Dedifferentiated amniotic fluid mesenchymal stem cell (primary cell): ENCODE data around the gene RXRA.

Experiments used
- DNase-seq: peaks from one replicate; pipeline ENCODE4 v3.0.0-alpha.2; 2016; ENCODE audit errors: extremely low spot score

Gene RXRA

DNA sequence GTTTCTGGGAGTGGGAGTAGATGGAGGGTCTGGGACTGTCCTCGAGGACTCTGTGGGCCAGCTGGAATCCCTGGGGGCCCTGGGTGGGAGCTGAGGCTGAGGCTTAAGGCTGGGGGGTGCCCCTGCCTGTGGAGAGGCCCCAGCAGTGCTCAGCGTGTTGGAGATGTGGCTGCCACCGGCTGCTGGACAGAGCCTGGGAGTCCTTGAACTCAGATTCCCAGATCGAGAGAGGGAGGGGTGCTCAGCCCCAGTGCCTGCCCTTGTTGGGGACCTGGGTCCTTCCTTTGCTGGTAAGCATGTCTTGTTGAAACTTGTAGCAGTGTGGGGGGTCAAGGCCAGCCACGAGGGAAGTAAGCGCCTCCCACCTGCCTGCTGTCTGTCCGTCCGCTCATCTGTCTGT is 10.7 kb downstream of the RXRA start:
- no peak for DNase-seq

DNA sequence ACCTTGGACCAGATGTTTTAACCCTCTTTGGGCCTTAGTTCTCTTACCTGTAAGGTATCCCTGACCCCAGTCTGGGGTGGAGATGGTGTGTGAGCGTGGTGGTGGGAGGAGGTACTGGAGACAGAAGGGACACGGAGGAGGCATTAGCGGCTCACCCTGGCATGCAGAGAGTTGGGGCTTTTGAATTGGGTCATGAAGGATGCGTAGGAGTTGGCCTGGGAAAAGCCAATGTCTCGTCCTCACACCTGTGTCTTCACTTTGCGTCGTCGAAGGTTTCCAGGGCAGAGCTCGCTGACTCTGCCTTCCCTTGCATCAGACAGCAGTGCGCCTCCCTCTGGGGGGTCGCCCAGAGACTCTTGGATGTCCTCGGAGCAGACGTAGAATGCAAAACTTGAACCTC is 11.2 kb downstream of the RXRA start:
- DNase-seq, result no peak

DNA sequence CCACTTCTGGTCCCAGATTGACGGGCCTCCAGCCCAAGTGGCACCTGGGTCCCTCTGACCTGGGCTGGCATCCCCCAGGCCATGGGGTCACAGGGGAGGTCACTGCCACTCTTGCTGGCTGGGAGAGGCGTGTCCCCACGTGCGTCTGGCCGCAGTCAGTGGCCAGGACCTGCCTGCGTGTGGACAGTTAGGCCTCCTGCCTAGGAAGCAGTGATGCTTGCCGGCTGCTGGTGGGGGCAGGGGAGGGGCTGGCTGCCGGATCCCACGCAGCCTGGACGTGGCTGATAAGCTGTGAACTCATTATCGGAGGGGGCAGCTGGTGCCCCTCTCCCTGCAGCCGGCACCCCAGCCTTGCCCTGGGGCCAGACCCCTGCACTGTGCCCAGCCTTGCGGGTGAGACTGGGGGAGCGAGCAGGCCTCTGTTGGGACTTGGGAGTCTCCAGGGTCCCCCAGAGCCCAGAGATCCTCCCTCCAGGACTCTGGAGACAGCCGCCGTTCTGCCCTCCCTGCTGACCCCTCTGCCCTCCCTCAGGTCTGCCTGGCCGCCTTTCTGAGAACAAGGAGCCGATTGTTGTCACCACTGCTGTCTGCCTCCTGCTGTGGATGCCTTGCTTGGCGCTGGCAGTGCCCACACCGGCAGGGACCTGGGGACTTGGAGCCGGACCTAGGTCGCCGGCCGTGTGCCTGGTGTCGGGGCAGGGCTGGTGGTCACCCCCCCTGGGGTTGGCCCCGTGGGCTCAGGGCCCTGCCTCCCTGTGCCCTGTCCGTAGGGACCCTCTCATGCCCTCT is 12.3 kb downstream of the RXRA start:
- DNase-seq, result no peak

DNA sequence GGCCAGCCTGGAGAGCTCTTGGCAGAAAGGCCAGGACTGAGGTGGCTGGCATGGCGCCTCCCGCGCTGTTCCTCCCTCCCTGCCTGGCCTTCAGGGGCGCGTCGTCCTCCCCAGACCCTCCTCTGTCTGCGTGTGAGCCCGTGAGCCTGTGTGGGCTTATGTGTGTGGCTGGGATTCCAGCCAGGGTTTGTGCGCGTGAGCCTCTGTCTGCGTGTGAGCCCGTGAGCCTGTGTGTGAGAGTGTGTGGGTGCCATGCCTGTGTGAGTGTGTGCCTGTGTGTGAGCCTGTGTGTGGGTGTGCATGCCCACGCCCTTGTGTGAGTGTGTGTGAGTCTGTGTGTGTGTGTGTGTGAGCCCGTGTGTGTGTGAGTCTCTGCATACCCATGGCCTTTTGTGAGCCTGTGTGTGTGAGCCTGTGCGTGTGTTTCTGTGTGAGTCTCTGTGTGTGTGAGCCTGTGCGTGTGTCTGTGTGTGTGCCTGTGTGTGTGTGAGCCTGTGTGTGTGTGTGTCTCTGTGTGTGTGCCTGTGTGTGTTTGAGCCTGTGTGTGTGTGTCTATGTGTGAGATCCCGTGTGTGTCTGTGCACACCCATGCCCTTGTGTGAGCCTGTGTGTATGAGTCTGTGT is 13.0 kb downstream of the RXRA start:
- no peak for DNase-seq

DNA sequence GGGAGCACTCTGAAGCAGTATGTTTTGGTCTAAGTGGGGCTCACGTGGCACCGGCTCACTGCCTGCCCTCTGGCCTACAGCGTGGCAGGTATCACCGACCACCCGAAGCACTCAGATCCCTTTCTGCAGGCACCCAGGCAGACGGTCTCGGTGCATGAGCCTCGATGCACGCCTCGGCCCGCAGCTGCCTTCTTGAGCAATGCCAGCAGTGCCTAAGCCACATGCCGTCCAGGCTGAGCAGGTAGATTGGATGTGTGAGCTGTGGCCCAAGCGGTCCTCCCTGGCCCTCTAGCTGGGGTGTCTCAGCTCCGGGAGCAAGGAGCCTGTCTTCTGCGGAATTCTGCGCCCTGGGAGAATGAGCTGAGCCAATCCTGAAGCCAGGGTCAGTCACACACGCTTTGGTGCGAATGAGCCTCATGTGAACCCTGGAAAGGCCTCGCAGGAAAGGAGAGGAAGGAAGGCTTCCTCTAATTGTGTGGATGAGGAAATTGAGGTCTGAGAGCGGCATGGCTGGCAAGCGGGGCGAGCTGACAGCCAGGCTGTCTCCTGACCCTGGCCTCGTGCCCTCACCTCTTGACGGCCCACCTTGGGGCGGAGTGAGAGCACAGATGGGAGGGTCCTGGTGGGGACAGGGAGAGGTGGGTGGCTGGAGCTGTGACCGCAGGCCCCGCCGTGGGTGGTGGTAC is 14.4 kb downstream of the RXRA start:
- no peak for DNase-seq

DNA sequence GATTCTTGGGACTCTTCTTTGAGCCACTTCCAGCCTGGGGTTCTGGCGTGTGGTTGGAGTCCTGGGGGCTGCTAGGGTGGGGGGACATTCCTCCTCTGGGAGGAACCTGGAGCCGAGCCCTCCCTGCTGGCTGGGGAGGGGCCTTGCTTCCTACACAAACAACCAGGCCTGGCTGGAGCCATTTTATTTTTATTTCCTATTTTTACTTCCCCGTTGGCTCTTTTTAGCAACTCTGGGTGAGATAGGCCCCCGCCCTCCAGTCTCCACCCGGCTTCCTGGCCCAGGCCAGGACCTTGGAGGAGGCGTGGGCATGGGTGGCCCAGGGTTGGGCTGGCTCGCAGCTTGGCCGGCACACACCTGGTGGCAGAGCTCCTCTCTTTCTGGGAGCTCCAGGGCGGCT is 15.1 kb downstream of the RXRA start:
- no peak for DNase-seq

DNA sequence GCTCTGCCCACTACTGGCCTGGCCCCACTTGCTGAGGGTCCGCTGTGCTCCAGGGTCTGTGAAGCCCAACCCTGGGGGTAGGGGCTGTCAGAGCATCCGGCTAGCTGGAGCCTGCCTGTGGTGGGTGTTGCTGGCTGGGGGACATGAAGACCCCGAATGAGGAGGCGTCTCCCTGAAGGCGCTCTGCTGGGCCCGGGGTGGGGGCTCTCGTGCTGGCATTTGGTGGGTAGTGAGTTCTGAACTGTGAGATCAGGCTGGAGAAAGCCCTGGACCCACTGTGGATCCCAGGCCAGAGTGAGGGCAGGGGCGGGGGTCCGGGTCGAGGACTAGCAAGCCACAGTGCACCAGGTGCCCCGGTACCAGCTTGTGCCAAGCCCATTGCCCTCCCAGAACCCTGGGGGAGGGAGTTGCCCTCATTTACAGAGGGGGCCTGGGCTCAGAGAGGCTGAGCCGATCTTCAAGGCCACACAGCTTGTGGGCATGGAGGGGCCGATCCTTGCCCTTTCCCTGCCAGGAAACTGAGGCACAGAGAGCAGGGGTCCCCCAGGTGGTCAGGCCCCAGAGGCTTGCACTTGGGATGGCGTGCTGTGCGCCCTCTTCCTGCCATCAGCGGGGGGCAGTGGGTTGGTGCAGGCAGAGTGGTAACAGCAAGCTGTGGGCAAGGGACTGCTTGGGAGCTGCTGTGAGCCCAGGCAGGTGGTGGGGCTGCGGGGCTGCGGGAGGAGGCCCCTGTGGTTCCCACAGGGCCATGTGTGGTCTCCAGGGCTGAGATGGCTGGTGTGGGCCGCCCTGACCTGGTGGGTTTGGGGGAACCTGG is 15.9 kb downstream of the RXRA start:
- DNase-seq, result no peak

DNA sequence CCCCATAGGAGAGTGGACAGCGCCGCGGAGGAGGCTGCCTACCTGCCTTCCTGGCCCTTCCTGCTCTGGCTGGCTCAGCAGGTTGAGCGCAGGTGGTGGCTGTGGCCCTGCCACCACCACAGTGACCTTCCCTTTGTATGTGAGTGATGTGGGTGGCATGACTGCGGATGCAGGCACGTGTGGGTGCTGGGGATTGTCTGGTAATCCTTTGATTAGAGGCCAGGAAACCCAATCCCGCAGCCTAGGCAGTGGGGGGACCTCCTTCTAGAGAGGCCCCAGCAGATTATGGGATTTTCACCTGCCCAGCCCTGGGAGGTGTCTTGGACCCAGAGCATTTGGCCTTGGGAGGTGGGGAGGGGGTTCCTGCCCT is 16.5 kb downstream of the RXRA start:
- DNase-seq, result no peak

DNA sequence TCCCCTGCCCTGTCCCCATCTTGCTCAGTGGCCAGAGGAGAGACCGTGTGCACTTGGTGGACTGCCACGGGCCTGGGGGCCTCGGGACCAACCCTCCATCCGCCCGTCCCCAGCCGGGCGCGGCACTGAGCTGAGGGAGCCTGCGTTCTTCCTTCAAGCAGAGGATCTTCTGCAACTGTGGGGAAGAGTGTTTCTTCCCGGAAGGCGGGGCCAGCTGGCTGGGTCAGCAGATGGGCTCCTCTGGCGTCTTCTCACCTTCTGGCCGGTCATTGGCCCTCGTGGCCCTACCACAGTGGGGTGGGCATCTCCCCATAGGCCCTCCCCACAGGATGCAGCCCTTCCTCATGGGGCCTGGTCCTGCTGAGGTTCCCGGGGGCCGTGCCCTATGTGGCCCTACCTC is 17.4 kb downstream of the RXRA start:
- no peak for DNase-seq

DNA sequence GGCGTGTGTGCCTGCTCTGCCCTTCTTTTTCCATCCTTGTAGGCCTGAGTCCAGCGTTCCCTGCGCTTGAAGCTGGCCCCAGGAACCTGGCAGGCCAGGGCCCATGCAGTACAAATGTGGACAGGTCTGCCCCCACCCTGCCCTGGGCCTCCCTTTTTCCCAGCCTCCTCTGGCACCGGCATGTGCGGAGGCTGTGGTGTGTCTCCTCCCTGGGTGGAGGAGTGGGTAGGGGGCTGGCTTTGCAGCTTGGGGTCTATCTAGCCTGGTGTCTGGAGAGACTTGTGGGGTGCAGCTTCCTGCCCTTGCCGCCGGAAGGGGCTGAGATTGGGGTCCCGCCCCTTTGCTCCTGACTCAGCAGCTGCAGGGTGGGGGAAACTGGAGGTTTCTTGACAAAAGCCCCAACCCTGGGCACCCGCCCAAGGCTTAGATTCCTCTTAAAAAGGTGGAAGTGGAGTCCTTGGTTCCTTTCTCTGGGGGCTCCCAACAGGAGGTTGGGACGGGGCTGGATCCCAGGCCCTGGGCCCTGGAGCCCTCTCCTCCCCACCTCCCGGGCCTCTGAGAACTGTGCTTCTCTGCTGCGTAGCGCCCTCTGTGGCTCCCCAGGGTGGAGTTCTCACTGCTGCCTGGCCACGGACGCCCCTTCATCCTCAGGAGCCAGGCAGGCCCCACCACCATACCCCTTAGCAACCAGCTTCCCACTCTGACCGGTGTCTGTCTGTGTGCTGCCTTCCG is 18.0 kb downstream of the RXRA start:
- no peak for DNase-seq

DNA sequence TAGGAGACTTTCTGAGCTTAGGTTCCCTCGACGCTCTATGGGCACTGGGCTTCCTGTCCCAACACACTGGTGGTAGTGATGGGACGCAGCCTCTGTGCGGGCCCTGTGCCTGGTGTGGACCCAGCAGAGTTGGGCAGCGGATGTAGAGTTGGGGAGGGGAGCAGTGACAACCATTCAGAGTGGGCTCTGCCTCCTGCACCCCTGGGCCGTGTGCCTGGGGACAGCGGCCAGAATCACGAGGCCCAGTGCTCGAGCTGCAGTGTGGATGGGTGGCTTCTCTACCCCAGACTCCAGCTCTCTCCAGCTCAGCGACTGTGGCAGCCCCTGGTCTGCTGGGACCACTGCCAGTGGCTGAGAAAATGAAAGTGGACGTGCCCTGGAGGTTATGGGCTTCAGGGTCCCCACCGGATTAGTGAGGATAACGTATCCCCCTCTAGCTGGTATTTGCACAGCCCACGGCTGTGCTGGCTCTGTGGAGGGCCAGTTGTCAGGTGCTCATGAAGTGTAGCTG is 18.6 kb downstream of the RXRA start:
- DNase-seq, result no peak

DNA sequence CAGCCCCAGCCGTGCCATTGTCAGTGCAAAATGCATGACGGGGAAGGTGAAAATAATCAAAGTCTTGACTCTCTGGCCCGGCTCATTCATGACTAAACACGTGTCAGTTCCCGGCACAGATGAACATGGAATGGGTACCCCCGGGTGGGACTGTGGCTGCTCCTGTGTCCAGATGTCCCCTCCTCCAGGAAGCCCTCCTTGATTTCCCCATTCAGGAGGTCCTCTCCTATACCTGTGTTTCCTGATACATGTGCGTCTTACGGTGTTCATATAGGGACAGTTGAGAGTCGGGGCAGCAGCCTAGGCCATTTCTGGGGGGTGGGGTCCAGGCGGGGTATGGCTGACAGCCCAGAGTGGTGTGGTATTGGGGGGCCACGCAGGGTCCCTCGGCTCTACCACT is 19.5 kb downstream of the RXRA start:
- DNase-seq, result no peak

DNA sequence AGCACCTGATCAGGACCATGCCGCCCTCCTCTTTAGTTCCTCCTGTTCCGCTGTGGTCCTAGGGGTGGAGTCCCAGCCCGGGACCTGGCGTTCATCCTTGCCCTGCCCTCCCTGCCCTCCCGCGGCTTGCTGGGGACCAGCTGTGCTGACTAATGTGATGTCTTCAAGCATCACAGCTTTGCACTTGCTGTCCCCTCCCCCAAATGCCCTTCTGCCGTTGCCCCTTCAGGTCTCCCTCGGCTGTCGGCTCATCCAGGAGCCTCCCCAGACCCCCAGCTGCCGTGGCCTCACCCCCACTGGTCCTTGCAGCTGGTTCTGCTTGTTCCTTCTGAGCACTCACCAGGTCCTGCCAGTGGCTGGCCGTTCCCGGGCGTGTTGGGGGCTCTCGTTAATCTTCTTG is 19.9 kb downstream of the RXRA start:
- DNase-seq, result no peak

DNA sequence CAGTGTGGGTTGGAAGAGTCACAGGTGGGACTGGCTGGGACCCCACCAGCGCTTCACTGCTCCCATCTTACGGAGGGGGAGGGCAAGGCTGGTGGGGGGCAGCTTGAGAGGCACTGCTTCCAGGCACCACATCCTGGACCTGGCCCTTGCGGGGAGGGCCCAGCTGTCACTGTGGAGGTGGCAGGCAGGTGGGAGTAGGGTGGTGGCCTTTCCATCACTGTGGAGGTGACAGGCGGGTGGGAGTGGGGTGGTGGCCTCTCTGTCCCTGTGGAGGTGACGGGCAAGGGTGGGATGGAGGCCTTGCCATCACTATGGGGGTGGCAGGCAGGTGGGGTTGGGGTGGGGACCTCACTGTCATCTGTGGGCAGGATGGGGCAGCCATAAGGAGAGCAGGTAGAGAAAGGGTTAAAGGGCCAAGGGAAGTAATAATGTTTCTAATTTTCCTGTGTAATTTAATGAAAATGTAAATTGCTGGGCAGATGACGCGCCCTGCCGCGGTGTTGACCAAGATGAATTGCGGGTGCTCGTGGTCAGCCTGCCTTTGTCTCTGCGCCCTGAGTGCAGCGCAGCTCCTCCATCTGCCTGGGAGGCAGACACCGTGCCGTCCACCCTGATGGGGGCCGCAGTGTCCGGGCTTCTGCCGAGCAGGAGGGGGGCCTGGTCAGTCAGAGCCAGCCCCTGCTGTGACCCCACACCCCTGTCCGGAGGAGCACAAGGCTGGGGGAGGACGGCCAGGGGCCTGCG is 20.8 kb downstream of the RXRA start:
- DNase-seq, result no peak

DNA sequence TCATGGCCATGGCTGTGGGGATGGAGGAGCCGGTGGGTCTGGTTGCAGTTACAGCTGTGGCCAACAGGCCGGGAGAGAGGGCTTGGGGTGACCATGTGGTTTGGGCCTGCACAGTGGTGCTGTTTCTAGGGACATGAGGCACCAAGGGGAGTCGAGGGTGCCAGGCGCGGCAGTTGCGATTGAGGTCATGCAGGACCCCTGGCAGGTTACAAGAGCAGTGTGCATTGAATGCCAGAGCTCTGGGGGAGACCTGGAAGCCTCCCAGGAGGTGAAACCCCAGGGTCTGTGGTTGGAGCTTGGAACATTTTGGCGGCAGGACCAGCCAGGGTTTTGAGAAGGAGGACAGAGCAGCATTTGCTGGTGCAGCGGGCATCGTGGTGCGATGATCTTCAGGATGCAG is 21.7 kb downstream of the RXRA start:
- DNase-seq, result no peak

DNA sequence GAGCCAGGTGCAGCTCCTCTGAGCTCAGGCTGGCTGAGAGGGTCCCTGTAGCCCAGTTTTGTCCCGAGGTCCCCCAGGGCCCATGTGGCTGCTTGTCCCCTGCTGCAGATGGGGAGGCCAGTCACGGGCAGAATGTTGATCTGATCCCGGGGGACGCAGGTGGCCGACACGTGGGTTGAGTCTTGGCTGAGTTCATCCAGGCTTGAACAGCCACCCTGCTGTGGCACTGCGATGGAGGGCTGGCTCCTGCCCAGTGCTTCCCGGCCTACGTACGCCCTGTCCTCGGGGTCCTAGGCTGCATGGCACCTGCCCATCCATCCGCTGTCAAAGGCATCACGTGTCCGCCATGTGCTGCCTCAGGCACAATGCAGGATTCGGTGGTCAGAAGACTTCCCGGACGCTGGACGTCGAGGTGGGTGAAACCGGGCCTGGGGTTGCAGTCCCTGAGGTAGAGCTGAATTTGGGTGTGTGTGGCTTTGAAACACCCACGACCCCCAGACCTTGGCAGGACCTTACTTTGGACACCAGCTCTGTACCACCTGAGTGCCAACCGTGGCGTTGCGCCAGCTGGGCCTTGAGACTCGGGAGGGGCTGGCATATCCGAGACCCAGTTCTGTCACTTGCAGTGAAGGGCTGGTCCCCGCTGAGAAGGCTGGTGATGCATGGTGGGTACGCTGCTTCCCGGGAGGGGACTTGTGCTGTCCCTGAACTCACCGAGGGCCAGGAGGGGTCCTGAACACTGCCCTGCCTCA is 22.3 kb downstream of the RXRA start:
- no peak for DNase-seq

DNA sequence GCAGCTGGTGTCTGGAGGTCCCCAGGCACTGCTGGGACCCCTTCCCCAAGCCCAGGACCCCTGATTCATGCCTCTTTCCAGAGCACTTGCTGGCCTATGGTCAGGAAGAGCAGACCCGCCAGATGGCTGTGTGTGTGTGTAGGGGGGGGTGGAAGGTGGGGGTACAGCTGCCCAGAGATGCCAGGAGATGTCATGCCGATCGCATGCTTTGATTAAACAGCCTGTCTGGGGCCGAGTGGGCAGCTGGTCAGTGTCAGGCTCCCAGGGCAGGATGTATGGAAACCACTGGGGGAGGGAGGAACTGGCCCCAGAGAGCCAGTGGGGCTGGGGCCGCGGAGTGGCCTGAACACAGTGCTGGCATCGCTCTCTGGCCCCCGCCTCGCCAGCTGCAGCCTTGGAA is 23.7 kb downstream of the RXRA start:
- DNase-seq, result no peak

DNA sequence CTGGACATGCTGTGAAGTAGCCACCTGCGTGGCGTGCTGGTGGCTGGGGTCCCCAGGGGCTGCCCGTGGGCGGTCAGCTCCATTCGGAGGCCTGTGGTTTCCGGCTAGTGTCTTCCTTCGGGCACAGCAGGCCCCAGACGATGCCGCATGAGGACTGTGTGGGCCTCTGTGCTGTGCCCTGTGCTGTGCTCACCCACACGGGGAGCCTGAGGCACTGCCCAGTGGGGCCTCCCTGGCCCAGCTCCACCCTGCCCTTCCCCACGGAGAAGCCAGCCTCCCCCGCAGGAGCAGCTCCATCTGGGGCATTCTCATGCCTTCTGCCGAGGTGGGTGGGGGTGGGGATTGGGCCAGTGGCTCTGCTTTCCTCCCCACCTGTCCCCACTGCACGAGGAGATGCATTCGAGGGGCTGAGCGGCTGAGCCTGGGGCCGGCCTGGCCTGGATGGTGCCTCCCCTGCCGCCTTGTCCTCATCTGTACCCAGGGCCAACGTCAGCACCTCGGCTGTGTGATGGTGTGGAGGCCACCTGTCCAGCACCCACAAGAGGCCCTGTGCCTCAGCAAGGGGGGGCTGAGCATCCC is 24.2 kb downstream of the RXRA start:
- no peak for DNase-seq

DNA sequence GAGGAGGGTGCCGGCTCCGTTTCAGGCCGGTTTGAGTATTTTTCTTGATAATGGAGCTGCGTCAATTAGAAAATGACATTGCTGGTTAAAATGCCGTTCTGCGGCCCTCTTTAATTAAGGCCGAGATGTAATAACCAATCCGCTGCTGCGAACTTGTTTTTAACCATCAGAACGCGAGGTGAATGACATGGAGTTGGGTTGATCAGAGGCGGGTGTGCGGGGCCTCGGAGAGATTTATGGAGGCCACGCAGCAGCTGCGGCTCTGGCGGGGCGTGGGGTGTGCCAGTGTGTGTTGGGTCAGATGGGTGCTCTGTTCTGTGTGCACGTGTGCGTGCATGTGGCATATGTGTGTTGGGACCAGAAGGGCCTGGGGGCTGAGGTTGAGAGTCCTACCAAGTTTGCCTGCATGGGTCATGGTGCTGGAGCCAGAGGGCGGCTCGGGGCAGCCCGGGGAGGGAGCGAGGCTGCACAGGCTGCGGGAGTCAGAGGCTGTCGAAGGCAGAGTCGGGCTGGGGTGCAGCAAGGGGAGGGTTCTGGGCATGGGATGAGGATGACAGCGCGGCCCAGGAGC is 25.4 kb downstream of the RXRA start:
- no peak for DNase-seq
